OCI-LY7 (cell line): Measurements from ENCODE around the gene FAM20A. TPM values are rescaled to one million over a fixed set of nuclear protein-coding genes. Genes with fewer than 3 reads are reported as not detected.

Experiments used
- BruUV-seq: library from RNA; stranded (reverse); fragments of 400-500 nt; replicated peaks from 2 replicates; lab custom pipeline; 2021; lab: Mats Ljungman, UMichigan
- CTCF ChIA-PET: fragments of 300-600 bp; sonication (Branson Sonifier 250); formaldehyde crosslinking; loops from one replicate; lab custom pipeline; 2022; ENCODE audit warnings: antibody characterized with exemption; ENCODE audit not compliant: unreplicated experiment; lab: Charles Lee
- POLR2A ChIA-PET: fragments of 300-600 bp; sonication (Branson Sonifier 250); formaldehyde crosslinking; loops from one replicate; lab custom pipeline; 2022; ENCODE audit warnings: antibody characterized with exemption; lab: Charles Lee
- DNase-seq: peaks from one replicate; pipeline ENCODE4 v3.0.0-alpha.2; 2015; ENCODE audit warnings: low spot score
- H2AFZ ChIP-seq: fragments of 200-600 bp; sonication (generic), shearing (Covaris generic); 2 replicates; pipeline ENCODE4 v1.6.1; 2014; ENCODE audit warnings: mild to moderate bottlenecking, antibody characterized with exemption, low read length, moderate library complexity
- H3K27ac ChIP-seq: fragments of 200-600 bp; sonication (generic); 2 replicates; pipeline ENCODE4 v1.5.1; 2014; ENCODE audit warnings: mixed run types, low read depth, mild to moderate bottlenecking, moderate library complexity, low read length, inconsistent platforms; ENCODE audit not compliant: poor library complexity, severe bottlenecking
- H3K36me3 ChIP-seq: fragments of 200-600 bp; sonication (generic); 2 replicates; pipeline ENCODE4 v1.6.1; 2014; ENCODE audit warnings: mild to moderate bottlenecking, antibody characterized with exemption, low read length, moderate library complexity, mixed read lengths; ENCODE audit not compliant: insufficient read depth
- H3K4me1 ChIP-seq: fragments of 200-600 bp; sonication (generic); 2 replicates; pipeline ENCODE4 v1.5.1; 2014; ENCODE audit warnings: mild to moderate bottlenecking, low read length; ENCODE audit not compliant: insufficient read depth, poor library complexity, severe bottlenecking
- H3K4me2 ChIP-seq: fragments of 200-600 bp; sonication (generic); 2 replicates; pipeline ENCODE4 v1.6.1; 2014; ENCODE audit warnings: mild to moderate bottlenecking, low read length
- H3K4me3 ChIP-seq: fragments of 200-600 bp; sonication (generic); 2 replicates; pipeline ENCODE4 v1.5.1; 2014; ENCODE audit warnings: mild to moderate bottlenecking, low read depth, low read length; ENCODE audit not compliant: poor library complexity, severe bottlenecking
- H3K79me2 ChIP-seq: fragments of 200-600 bp; sonication (generic); 2 replicates; pipeline ENCODE4 v1.6.1; 2016; ENCODE audit warnings: low read depth, mild to moderate bottlenecking, low read length, moderate library complexity, mixed read lengths; ENCODE audit not compliant: insufficient read depth
- H3K9me2 ChIP-seq: fragments of 200-600 bp; sonication (generic); 2 replicates; pipeline ENCODE4 v1.6.1; 2016; ENCODE audit warnings: mild to moderate bottlenecking, low read length, mixed read lengths; ENCODE audit not compliant: insufficient read depth
- H3K9me3 ChIP-seq: fragments of 200-600 bp; sonication (generic); 2 replicates; pipeline ENCODE4 v1.6.1; 2014; ENCODE audit warnings: mild to moderate bottlenecking, mixed run types, low read length, mixed read lengths
- H4K20me1 ChIP-seq: fragments of 200-600 bp; sonication (generic); 2 replicates; pipeline ENCODE4 v1.6.1; 2014; ENCODE audit warnings: mild to moderate bottlenecking, antibody characterized with exemption, low read length, moderate library complexity, mixed read lengths; ENCODE audit not compliant: insufficient read depth
- EZH2phosphoT487 ChIP-seq: fragments of 200-600 bp; sonication (generic); IDR thresholded peaks from 2 replicates; pipeline ENCODE4 v1.6.1; 2018; ENCODE audit warnings: low read depth, borderline replicate concordance, mild to moderate bottlenecking, mixed run types, antibody characterized with exemption, low read length, moderate library complexity, mixed read lengths
- intact Hi-C: fragments of 100-400 bp; cut with micrococcal nuclease; formaldehyde crosslinking; loops from one replicate; pipeline ENCODE4 v1.10.0; 2022; ENCODE audit not compliant: unreplicated experiment
- total RNA-seq, 2 experiments: library from RNA; depleted of rRNA in 1 of 2; stranded (reverse); fragments of >200 nt in 1 of 2; shearing (Covaris generic) in 1 of 2; gene quantifications; 2 replicates each; pipeline ENCODE4 v1.2.3, GENCODE V29; 2014 to 2022
- TF ChIP-seq, protein P1 (sequence below): fragments of 200-600 bp; sonication (generic); conservative IDR thresholded peaks from 2 replicates; pipeline ENCODE4 v1.5.1; 2014; ENCODE audit warnings: mild to moderate bottlenecking, antibody characterized with exemption, low read length, moderate library complexity, mixed read lengths

FAM20A gene
- total RNA-seq, 2 experiments from 2014 or later: not detected

DNA sequence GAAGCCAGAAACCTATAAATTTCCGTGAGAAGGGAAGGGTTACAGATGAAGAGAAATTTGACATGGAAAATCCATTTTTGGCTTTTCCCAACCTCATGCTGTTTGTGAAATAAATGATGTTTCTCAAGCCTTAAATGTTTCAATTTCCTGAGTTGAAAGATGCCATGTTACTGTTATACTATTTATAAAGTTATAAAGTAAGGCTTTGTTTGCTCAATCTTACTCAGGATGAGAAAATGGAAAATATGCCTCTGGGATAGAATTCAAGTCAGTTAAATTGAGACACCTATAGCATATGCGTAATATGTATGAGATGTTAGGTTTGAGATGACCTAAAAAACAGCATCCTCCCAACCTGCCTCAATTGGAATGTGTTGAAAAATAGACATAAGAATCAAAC lies 19.9 kb upstream of the FAM20A start:
- no peak overlapping the region for H3K4me3 ChIP-seq
- no peak overlapping the region for H2AFZ ChIP-seq
- no peaks in the 10 kb centered on the region for H3K9me3 ChIP-seq
- TF ChIP-seq, protein P1, sequence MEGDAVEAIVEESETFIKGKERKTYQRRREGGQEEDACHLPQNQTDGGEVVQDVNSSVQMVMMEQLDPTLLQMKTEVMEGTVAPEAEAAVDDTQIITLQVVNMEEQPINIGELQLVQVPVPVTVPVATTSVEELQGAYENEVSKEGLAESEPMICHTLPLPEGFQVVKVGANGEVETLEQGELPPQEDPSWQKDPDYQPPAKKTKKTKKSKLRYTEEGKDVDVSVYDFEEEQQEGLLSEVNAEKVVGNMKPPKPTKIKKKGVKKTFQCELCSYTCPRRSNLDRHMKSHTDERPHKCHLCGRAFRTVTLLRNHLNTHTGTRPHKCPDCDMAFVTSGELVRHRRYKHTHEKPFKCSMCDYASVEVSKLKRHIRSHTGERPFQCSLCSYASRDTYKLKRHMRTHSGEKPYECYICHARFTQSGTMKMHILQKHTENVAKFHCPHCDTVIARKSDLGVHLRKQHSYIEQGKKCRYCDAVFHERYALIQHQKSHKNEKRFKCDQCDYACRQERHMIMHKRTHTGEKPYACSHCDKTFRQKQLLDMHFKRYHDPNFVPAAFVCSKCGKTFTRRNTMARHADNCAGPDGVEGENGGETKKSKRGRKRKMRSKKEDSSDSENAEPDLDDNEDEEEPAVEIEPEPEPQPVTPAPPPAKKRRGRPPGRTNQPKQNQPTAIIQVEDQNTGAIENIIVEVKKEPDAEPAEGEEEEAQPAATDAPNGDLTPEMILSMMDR: no peak
- no peak for TF ChIP-seq EZH2phosphoT487
- intact Hi-C loops: no loop called here
- H3K4me2 ChIP-seq: no peak overlapping the region
- no peaks in the 10 kb centered on the region for H4K20me1 ChIP-seq
- H3K79me2 ChIP-seq: no peaks in the 10 kb centered on the region
- CTCF ChIA-PET: no interaction called here
- H3K9me2 ChIP-seq: no peaks in the 10 kb centered on the region
- no peaks in the 10 kb centered on the region for H3K36me3 ChIP-seq
- DNase-seq: no peak
- BruUV-seq: no TSS peak
- POLR2A ChIA-PET: interaction anchor here (0.6 kb wide), 1 partner anchor 14 kb away, joined by 3 read pairs; no protein-coding TSS in a partner anchor
- no peak overlapping the region for H3K27ac ChIP-seq
- H3K4me1 ChIP-seq: no peaks in the 10 kb centered on the region

DNA sequence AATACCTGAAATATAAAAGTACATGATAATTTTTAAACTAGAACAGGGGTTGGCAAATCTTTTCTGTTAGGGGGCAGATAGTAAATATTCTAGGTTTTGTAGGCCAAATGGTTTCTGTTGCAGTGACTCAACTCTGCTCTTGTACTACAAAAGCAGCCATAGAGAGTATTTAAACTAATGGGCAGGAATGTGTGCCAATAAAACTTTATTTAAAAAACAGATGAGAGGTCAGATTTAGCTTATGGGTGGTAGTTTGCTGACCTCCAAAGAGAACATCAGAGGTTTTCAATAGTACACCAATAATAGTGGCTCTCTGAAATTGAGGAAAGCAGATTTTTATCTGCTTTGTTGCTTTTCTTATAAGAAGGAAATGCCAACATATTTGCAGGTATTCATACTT lies 15.2 kb upstream of the FAM20A start:
- Histone ChIP-seq H3K36me3 (no peaks in the 10 kb centered on the region), H4K20me1 (no peaks in the 10 kb centered on the region), H3K9me3 (no peaks in the 10 kb centered on the region), H3K4me2 (no peak overlapping the region), H3K27ac (no peak overlapping the region), H3K4me3 (no peak overlapping the region), H3K4me1 (no peaks in the 10 kb centered on the region), H3K79me2 (no peaks in the 10 kb centered on the region), H3K9me2 (no peaks in the 10 kb centered on the region), H2AFZ (no peak overlapping the region)
- ChIA-PET CTCF (no interaction called here), POLR2A (no interaction called here)
- intact Hi-C loops: no loop called here
- no TSS peak for BruUV-seq
- DNase-seq: no peak
- TF ChIP-seq, protein P1: no peak
- no peak for TF ChIP-seq EZH2phosphoT487

DNA sequence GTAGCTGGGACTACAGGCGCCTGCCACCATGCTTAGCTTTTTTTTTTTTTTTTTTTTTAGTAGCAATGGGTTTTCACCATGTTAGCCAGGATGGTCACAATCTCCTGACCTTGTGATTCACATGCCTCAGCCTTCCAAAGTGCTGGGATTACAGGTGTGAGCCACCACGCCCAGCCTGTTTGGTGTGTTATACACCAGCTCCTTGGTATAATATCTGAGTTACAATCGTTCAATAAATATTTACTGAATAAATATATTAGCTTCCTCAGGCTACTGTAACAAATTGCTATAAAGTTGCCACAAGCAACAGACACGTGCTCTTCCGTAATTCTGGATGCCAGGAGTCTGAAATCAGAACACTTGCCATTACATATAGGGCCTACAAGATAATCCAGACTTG lies 13.6 kb upstream of the FAM20A start:
- CTCF ChIA-PET: no interaction called here
- no peaks in the 10 kb centered on the region for H4K20me1 ChIP-seq
- no peaks in the 10 kb centered on the region for H3K79me2 ChIP-seq
- POLR2A ChIA-PET: interaction anchor here (0.6 to 1.1 kb wide), 5 partner anchors 36 to 812 kb away, joined by 3 to 4 read pairs (median 3); no protein-coding TSS in a partner anchor
- no peak overlapping the region for H2AFZ ChIP-seq
- no peak overlapping the region for H3K4me2 ChIP-seq
- H3K4me3 ChIP-seq: no peak overlapping the region
- no TSS peak for BruUV-seq
- H3K27ac ChIP-seq: no peak overlapping the region
- H3K9me3 ChIP-seq: no peaks in the 10 kb centered on the region
- no peaks in the 10 kb centered on the region for H3K36me3 ChIP-seq
- no peaks in the 10 kb centered on the region for H3K9me2 ChIP-seq
- DNase-seq: no peak
- intact Hi-C loops: loop anchor here (1.0 kb wide), 1 partner anchor 75 kb away; no protein-coding TSS in a partner anchor
- H3K4me1 ChIP-seq: no peaks in the 10 kb centered on the region
- TF ChIP-seq EZH2phosphoT487: no peak
- TF ChIP-seq, protein P1: no peak
